KOPT-K1 (cell line): ENCODE data around the gene IZUMO1.
"Not testable (repeated sequence)": the region's sequence is repeated elsewhere in the genome, so short reads cannot be mapped to it uniquely, and the experiment has no call there.

Experiments
- H3K27ac ChIP-seq: fragments of 200-600 bp; sonication (generic); 2 replicates; pipeline ENCODE4 v1.5.1; 2016; ENCODE audit warnings: antibody characterized with exemption, mild to moderate bottlenecking, low read depth, low read length; ENCODE audit not compliant: poor library complexity, severe bottlenecking
- H3K36me3 ChIP-seq: fragments of 200-600 bp; sonication (generic); 2 replicates; pipeline ENCODE4 v1.5.1; 2017; ENCODE audit warnings: antibody characterized with exemption, mild to moderate bottlenecking, low read length, moderate library complexity; ENCODE audit not compliant: insufficient read depth
- H3K9me3 ChIP-seq: fragments of 200-600 bp; sonication (generic); 2 replicates; pipeline ENCODE4 v1.5.1; 2017; ENCODE audit warnings: antibody characterized with exemption, low read length, mild to moderate bottlenecking; ENCODE audit not compliant: insufficient read depth, poor library complexity, severe bottlenecking

IZUMO1 gene

DNA sequence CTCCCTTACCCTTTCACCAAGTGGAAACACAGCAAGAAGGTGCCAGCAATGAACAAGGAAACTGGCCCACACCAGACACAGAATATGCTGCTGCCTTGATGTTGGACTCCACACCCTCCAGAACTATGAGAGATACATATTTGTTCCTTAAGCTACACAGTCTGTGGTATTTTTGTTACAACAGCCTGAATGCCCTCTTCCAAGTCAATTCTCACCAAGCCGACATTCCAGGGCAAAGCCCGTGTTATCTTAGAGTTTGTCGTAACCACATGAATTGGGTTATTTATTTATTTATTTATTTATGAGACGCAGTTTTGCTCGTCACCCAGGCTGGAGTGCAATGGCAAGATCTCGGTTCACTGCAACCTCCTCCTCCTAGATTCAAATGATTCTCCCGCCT, 23.6 kb upstream of the IZUMO1 start:
- Histone ChIP-seq H3K36me3 (no peaks in the 10 kb centered on the region), H3K27ac (no peak overlapping the region)

DNA sequence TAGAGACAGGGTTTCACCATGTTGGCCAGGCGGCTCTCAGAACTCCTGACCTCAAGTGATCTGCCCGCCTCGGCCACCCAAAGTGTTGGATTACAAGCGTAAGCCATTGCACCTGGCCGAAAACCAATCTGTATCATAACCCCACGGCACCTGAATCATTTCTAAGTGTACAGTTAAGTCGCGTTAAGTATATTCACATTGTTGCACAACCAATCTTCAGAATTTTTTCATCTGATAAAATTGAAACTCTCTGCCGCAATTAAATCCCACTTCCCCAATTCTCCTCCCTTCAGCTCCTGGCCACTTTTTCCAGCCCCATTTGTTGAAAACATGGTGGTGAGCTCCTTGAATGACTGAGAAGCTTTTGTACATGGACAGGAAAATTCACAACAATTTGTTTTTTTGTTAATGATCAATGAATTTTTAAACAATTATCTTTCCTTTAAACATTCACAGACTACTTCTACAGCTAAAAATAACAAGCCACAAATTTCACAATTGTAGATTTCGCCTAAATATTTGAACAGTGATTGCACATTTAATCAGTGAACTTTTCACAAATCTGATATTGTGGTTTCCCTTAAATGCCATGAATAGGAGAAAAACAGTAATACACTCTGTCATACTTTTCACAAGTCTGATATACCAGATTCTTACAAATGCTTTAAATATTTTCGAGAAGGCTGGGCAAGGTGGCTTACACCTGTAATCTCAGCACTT, 22.4 kb upstream of the IZUMO1 start:
- Histone ChIP-seq H3K27ac (no peak overlapping the region), H3K9me3 (no peaks in the 10 kb centered on the region), H3K36me3 (no peaks in the 10 kb centered on the region)

More for the DNA sequence above, 23.6 kb upstream of the IZUMO1 start:
- no peaks in the 10 kb centered on the region for H3K9me3 ChIP-seq

DNA sequence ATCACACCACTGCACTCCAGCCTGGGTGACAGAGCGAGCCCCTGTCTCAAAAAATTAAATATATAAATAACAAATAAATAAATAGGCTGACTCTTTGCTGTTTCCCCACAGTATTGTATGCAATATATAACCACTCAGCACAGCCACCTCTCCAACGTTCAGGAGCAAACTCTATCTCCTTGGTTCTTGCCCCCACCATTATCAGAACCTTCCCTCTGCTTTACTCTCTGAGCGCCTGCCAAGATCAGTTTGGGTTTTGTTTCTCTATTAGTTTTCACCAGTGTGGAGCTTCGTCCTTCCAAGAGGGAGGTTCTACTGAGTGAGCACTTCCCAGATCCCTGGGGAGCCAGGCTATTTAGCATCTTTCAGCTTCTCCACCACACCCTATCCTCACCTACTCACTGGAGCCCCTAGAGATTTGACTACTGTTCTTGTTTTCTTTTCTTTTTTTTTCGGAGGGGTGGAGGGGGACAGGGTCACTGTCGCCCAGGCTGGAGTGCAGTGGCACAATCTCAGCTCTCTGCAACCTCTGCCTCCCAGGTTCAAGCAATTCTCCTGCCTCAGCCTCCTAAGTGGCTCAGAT, 21.6 kb upstream of the IZUMO1 start:
- H3K36me3 ChIP-seq, H3K27ac ChIP-seq, H3K9me3 ChIP-seq: not testable (repeated sequence)

DNA sequence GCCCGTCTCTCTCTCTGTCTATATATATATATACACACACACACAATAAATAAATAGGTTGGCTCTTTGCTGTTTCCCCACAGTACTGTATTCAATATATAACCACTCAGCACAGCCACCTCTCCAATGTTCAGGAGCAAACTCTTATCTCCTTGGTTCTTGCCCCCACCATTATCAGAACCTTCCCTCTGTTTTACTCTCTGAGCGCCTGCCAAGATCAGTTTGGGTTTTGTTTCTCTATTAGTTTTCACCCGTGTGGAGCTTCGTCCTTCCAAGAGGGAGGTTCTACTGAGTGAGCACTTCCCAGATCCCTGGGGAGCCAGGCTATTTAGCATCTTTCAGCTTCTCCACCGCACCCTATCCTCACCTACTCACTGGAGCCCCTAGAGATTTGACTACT, 19.1 kb upstream of the IZUMO1 start:
- H3K27ac ChIP-seq, H3K36me3 ChIP-seq, H3K9me3 ChIP-seq: not testable (repeated sequence)

DNA sequence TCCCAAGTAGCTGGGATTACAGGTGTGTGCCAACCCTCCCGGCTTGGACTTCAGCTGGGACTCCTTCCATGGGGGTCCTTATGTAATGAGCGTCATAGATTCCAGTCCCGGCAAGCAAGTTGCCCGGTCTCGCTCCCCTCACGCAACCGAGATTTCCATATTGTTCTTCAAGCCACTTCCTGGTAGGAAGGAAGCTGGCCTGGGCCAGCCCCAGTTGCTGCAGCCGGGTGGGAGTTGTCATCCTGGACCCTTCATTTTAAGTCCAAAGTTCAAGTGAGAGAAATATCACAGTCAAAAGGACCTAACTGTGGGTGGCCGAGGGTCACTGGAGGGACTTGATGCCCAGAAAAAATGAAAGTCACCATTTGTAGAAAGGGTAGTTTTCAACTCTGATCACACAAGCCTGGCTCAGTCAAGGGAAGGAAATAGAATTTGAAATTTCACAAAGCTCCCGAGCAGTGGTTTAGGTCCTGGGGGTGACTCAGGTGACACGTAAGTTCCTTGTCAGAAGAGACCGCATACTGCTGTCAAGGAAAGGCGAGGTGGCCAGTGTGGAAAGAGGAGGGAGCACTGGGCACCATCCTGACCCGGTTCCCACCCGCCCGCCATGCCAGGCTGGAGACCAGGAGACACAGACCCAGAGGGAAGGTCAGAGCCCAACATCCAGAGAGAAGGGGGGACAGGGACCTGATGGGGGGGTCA, 13.9 kb upstream of the IZUMO1 start:
- H3K27ac ChIP-seq, result no peak overlapping the region
- H3K9me3 ChIP-seq, result no peaks in the 10 kb centered on the region
- H3K36me3 ChIP-seq, result no peaks in the 10 kb centered on the region

DNA sequence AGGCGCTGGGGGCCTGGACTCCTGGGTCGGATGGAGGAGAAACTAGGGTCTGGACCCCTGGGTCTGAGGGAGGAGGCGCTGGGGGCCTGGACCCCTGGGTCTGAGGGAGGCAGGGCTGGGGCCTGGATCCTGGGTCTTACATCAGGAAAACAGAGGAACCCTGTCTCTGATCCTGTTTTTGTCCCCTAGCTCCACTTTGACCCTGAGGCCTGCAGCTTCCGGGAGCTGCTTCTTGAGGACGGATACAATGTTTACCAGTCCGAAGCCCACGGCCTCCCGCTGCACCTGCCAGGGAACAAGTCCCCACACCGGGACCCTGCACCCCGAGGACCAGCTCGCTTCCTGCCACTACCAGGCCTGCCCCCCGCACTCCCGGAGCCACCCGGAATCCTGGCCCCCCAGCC, 11.0 kb upstream of the IZUMO1 start:
- H3K36me3 ChIP-seq, result no peaks in the 10 kb centered on the region
- no peak overlapping the region for H3K27ac ChIP-seq
- no peaks in the 10 kb centered on the region for H3K9me3 ChIP-seq

DNA sequence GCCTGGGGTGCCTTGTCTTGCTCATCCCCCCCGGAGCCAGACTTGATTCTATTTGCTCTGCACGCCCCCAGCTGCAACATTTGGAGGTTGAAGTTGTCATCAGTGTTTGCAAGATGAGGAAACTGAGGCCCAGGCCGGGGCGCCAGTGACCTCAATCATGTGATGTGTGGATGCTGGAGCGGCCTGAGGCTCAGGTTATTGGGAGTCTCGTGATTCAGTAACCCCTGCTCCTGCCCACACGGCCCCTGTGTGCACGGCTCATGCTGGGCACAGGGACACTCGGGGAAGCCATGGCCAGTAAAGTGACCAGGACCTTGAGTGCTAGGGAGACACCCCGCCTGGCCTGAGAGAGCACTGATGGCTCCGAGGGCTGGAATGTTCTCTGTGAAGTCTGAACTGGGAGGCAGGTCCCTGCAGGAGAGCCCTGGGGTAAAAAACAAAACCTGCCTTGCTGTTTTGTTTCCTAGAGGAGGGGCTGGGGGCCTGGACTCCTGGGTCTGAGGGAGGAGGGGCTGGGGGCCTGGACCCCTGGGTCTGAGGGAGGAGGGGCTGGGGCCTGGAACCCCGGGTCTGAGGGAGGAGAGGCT, 10.5 kb upstream of the IZUMO1 start:
- no peak overlapping the region for H3K27ac ChIP-seq
- H3K36me3 ChIP-seq, result no peaks in the 10 kb centered on the region
- no peaks in the 10 kb centered on the region for H3K9me3 ChIP-seq

DNA sequence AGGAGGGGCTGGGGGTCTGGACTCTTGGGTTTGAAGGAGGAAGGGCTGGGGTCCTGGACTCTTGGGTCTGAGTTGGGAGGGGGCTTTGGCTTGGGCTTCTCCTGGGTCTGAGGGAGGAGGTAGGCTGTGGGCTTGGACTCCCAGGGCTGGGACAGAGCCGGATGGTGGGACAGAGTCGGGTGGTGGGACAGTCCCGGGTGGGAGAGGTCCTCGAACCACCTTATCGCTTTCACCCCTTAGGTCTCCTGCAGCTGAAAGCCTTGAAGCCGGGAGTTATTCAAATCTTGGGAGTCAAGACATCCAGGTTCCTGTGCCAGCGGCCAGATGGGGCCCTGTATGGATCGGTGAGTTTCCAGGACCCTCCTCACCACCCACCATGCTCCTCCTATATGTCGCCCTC, 10.0 kb upstream of the IZUMO1 start:
- Histone ChIP-seq H3K9me3 (no peaks in the 10 kb centered on the region), H3K36me3 (no peaks in the 10 kb centered on the region), H3K27ac (no peak overlapping the region)

DNA sequence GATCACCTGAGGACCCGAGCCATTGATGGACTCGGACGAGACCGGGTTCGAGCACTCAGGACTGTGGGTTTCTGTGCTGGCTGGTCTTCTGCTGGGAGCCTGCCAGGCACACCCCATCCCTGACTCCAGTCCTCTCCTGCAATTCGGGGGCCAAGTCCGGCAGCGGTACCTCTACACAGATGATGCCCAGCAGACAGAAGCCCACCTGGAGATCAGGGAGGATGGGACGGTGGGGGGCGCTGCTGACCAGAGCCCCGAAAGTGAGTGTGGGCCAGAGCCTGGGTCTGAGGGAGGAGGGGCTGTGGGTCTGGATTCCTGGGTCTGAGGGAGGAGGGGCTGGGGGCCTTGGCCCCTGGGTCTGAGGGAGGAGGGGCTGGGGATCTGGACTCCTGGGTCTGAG, 9.5 kb upstream of the IZUMO1 start:
- Histone ChIP-seq H3K36me3 (no peaks in the 10 kb centered on the region), H3K27ac (no peak overlapping the region), H3K9me3 (no peaks in the 10 kb centered on the region)

DNA sequence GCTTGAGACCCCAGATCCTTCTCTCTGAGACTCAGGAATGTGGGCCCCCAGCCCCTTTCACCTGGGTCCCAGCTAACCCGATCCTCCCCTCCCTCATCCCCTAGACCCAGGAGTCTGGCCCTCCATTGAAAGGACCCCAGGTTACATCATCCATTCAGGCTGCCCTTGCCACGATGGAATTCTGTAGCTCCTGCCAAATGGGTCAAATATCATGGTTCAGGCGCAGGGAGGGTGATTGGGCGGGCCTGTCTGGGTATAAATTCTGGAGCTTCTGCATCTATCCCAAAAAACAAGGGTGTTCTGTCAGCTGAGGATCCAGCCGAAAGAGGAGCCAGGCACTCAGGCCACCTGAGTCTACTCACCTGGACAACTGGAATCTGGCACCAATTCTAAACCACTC, 9.1 kb upstream of the IZUMO1 start:
- Histone ChIP-seq H3K9me3 (no peaks in the 10 kb centered on the region), H3K36me3 (no peaks in the 10 kb centered on the region), H3K27ac (no peak overlapping the region)

DNA sequence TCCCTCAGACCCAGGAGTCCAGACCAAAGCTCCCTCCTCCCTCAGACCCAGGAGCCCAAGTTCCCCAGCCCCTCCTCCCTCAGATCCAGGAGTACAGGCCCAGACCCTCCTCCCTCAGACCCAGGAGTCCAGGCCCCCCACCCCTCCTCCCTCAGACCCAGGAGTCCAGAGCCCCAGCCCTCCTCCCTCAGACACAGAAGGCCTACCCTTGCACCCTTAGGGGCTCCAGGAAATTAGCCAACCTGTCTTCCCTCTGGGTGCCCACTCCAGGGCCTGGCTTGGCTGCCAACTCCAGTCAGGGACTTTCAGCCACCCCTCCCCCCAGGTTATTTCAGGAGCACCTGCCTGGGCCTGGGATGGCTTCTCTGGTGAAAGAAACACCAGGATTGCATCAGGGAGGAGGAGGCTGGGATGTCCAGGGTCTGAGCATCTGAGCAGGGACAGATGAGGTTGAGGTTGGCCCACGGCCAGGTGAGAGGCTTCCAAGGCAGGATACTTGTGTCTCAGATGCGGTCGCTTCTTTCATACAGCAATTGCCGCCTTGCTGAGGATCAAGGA, 8.5 kb upstream of the IZUMO1 start, which contains the start of gene FGF21:
Gene FGF21, plus strand, starts transcription at position 441 of the 558 bp plus-strand sequence. CDS start 713 bp downstream, outside the sequence.
- no peaks in the 10 kb centered on the region for H3K9me3 ChIP-seq
- H3K36me3 ChIP-seq, result no peaks in the 10 kb centered on the region
- H3K27ac ChIP-seq, result no peak within 1 kb of the TSS

DNA sequence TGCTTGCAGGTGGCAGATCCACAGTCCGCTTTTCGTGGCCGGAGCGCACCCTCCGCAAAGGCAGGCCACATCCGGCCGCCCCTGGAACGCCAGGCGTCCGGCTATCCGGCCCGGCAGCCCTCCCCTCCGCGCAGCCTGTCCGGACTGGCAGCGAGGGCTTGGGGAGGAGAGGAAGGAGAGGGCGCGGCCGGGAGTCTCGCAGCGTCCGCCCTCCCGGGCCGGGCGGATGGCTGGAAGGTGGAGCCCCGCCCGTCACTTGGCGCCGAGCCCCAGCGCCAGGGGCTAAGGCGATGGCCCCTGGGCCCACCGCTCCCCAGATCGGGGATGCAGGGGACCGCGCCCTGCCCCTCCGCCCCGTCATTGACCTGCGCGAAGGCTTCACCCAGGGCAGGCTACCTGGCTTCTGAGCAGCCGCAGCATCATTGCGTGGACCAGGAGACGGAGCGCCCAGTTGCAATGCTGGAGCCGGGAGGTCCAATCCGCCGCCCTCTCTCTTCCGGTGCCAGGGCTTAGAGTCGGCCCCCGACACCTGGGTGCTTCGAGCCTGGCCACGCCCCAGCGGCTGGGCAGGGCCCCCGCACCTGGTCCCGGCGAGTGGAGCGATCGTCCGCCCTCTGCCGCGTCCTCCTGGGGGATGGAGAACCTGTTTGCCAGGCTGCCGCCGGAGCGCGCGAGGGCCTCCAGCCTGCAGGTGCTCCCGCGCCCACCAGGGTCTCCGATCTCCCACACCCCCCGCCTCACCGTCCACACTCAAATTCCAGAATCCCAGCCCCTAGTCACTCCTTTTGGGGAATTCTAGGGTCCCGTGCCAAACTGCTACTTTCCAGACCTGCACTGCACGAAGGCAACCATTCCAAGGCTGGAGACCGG, 6.0 kb upstream of the IZUMO1 start, which contains the start of gene FUT1:
Gene FUT1, minus strand, starts transcription at position 146 of the 870 bp plus-strand sequence. CDS start 1,360 bp downstream, outside the sequence.
- Histone ChIP-seq H3K36me3 (no peaks in the 10 kb centered on the region), H3K9me3 (no peaks in the 10 kb centered on the region), H3K27ac (no peak within 1 kb of the TSS)

DNA sequence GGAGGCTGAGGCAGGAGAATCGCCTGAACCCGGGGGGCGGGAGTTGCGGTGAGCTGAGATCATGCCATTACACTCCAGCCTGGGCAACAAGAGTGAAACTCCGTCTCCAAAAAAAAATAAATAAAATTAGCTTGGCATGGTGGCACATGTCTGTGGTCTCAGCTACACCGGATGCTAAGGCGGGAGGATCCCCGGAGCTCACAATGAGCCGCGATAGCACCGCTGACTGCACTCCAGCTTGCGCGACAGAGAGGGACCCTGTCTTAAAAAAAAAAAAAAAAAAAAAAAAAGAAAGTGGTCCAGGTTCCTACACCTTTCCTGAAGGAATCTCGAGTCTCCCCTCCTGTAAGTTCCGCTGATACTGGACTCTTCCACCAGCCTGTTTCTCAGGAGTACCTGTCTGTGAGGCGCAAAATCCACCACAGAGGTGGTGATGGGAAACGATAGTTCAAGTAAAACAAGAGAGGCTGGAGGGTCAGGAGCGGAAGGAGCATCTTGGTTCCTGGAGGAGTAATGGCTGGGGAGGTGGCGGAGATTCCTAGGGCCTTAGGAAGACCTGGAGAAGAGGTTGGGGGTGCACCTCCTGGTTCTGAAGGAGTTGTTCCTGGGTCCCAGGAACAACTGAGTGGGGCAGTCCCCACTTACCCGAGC, 5.3 kb upstream of the IZUMO1 start:
- Histone ChIP-seq H3K36me3 (no peaks in the 10 kb centered on the region), H3K27ac (no peak overlapping the region), H3K9me3 (no peaks in the 10 kb centered on the region)
